ENCODE results near the gene GAR1. TPM values are rescaled to one million over a fixed set of nuclear protein-coding genes. Genes with fewer than 3 reads are reported as not detected.

The GAR1 gene
- total and polyA plus RNA-seq, 9 donors = 4.3 to 27.9 (median 15.7) TPM

- TF ChIP-seq, protein P1, sequence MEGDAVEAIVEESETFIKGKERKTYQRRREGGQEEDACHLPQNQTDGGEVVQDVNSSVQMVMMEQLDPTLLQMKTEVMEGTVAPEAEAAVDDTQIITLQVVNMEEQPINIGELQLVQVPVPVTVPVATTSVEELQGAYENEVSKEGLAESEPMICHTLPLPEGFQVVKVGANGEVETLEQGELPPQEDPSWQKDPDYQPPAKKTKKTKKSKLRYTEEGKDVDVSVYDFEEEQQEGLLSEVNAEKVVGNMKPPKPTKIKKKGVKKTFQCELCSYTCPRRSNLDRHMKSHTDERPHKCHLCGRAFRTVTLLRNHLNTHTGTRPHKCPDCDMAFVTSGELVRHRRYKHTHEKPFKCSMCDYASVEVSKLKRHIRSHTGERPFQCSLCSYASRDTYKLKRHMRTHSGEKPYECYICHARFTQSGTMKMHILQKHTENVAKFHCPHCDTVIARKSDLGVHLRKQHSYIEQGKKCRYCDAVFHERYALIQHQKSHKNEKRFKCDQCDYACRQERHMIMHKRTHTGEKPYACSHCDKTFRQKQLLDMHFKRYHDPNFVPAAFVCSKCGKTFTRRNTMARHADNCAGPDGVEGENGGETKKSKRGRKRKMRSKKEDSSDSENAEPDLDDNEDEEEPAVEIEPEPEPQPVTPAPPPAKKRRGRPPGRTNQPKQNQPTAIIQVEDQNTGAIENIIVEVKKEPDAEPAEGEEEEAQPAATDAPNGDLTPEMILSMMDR (IDR thresholded peaks at IDR 0.05) = no peak
- no peak for TF ChIP-seq POLR2A (IDR thresholded peaks at IDR 0.05)
- no peak for TF ChIP-seq EP300 (IDR thresholded peaks at IDR 0.05)
- 90 to 97% (median 91%) methylated on average over 2 of the region's 2 CpGs for WGBS, 3 donors
- H3K9me3 ChIP-seq = no peaks in the 10 kb centered on the region
- H3K27me3 ChIP-seq = no peaks in the 10 kb centered on the region
- no peak for DNase-seq
- intact Hi-C loops (cut with DNase I) = no loop called here
- H3K4me1 ChIP-seq (ENCODE audit: insufficient read depth) = no peaks in the 10 kb centered on the region
- H3K36me3 ChIP-seq = no peaks in the 10 kb centered on the region
- no peak overlapping the region for H3K27ac ChIP-seq
- no peak overlapping the region for H3K4me3 ChIP-seq
Measured at GRCh38 chr4:109872065-109872464, 56.5 kb downstream of the GAR1 start.

GRCh38 chr4:109872950-109873656, 57.5 kb downstream of the GAR1 start:
- no peak overlapping the region for H3K4me3 ChIP-seq
- TF ChIP-seq EP300 (IDR thresholded peaks at IDR 0.05) = no peak
- TF ChIP-seq, protein P1 (IDR thresholded peaks at IDR 0.05) = no peak
- TF ChIP-seq POLR2A (IDR thresholded peaks at IDR 0.05) = no peak
- no peaks in the 10 kb centered on the region for H3K4me1 ChIP-seq (ENCODE audit: insufficient read depth)
- no peaks in the 10 kb centered on the region for H3K36me3 ChIP-seq
- 94 to 96% (median 95%) methylated on average over 6 of the region's 6 CpGs for WGBS, 3 donors
- H3K9me3 ChIP-seq = no peaks in the 10 kb centered on the region
- H3K27me3 ChIP-seq = no peaks in the 10 kb centered on the region
- intact Hi-C loops (cut with DNase I) = no loop called here
- no peak for DNase-seq
- H3K27ac ChIP-seq = no peak overlapping the region

DNA sequence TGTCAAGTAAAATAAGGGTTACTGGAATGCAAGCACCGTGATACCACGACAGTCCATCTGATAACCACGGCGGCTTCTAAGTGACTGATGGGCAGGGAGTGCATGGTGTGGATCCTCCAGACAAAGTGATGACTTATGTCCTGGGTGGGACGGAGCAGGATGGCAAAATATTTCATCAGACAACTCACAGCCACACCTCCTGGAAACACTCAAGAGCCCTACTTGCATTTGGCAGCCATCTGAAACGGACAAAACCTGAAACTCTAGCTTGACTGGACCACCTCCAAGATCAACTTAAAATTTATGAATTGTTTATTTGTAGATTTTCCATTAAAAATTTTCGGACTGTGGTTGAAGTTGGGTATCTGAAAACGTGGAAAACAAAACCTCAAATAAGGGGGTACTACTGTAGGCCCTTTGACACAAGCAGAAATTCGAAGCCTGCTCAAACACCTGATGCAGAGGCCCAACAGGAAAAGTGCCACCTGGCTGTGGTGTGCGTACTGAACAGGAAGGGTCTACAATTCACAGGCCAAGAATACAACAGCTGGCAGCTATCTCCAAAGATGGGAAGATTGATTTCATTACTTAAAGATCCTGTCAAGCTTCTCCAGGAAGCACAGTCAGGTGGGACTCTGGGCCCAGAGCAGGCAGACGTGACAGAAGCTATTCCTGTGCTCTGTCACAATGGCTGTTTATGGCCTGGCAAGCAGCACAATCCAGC, 58.4 kb downstream of the GAR1 start:
- Histone ChIP-seq H3K9me3 (no peaks in the 10 kb centered on the region), H3K4me3 (no peak overlapping the region), H3K4me1 (ENCODE audit: insufficient read depth) (no peaks in the 10 kb centered on the region), H3K27ac (no peak overlapping the region), H3K36me3 (no peaks in the 10 kb centered on the region), H3K27me3 (no peaks in the 10 kb centered on the region)
- DNase-seq = no peak
- intact Hi-C loops (cut with DNase I) = no loop called here
- 45 to 53% (median 48%) methylated on average over 11 of the region's 11 CpGs for WGBS, 3 donors
- TF ChIP-seq POLR2A (IDR thresholded peaks at IDR 0.05) = no peak
- no peak for TF ChIP-seq EP300 (IDR thresholded peaks at IDR 0.05)
- TF ChIP-seq, protein P1 (IDR thresholded peaks at IDR 0.05) = no peak

Other genes with a start within 250 kb of the GAR1 start
- gene CASP6, start 112.3 kb upstream of the GAR1 start, total RNA-seq = 10 to 100 TPM; 11.2 to 19.3 (median 13.1) TPM
- 10 to 100 TPM; 18.7 to 29.0 TPM for gene CASP6, start 112.3 kb upstream of the GAR1 start, polyA plus RNA-seq
- 10 to 100 TPM; 31.2 to 84.3 (median 35.9) TPM for gene PLA2G12A, start 85.7 kb upstream of the GAR1 start, total RNA-seq
- gene PLA2G12A, start 85.7 kb upstream of the GAR1 start, polyA plus RNA-seq = 10 to 100 TPM; 11.0 to 31.7 TPM
- gene CFI, start 13.8 kb upstream of the GAR1 start, total RNA-seq = 100 to 1,000 TPM in 1 of 7 donors, 10 to 100 TPM in 6; 13.1 to 108 (median 34.6) TPM
- 100 to 1,000 TPM in 1 of 2 donors, 10 to 100 TPM in 1; 38.2 to 112 TPM for gene CFI, start 13.8 kb upstream of the GAR1 start, polyA plus RNA-seq
- gene RRH, start 12.2 kb downstream of the GAR1 start, total RNA-seq = under 1 TPM in 4 of 7 donors, not detected in 3; 0.23 to 0.57 (median 0.32) TPM
- under 1 TPM; 0.06 to 0.20 TPM for gene RRH, start 12.2 kb downstream of the GAR1 start, polyA plus RNA-seq
- gene LRIT3, start 32.3 kb downstream of the GAR1 start, total RNA-seq = under 1 TPM in 6 of 7 donors, not detected in 1; 0.05 to 0.35 (median 0.18) TPM
- gene LRIT3, start 32.3 kb downstream of the GAR1 start, polyA plus RNA-seq = under 1 TPM; 0.02 to 0.10 TPM
- under 1 TPM in 4 of 7 donors, not detected in 3; 0.12 to 0.87 (median 0.32) TPM for gene EGF, start 97.1 kb downstream of the GAR1 start, total RNA-seq
- under 1 TPM in 1 of 2 donors, not detected in 1; 0.22 TPM for gene EGF, start 97.1 kb downstream of the GAR1 start, polyA plus RNA-seq